GM21526 (cell line): ENCODE measurements around the gene PRR35.

Experiments
- ATAC-seq: cut with Tn5 transposase; IDR thresholded peaks from one replicate; pipeline ENCODE4 v1.9.1; 2021; ENCODE audit warnings: moderate library complexity; ENCODE audit not compliant: unreplicated experiment, low FRiP score

Gene PRR35

DNA sequence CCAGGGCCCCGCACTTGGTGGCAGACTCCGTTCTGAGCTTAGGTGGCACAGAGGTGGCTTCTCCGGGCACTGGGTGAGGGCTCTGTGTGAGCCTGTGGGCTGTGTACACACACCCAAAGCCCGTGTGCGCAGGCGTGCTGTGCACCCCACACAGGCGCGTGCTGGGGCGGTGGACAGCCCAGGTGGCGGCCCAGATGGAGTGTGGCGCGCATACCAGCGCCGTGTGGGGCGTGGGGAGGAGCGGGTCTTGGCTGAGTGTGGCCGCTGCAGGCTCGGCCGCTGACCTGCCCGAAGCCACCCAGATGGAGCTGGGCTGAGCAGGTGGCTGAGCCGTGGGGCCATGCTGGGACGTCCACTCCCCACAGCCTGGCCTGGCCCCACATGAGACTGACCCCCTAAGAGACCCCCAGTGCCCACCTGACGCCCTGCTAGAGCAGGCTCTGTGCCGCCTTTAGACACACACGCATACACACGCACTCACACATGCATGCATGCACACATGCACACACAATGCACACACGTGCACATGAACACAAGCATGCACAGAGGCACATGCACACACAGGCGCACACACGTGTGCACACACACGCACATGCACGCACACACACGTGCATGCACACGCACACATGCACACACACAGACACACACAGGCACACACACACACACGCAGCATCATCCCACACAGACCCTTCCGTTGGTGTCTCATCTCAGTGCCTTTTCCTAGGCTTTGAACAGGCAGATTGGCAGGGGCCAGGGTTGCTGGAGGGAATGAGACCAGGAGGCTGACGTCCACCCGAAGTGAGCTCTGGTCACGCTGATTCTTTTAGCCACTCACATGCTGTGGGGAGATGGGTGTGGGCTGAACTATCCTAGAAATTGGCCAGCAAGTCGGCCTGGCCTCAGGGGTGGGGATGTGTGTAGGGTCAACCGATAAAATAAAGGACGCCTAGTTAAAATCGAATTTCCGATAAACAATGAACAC is 2.1 kb downstream of the PRR35 start:
- no peak for ATAC-seq

DNA sequence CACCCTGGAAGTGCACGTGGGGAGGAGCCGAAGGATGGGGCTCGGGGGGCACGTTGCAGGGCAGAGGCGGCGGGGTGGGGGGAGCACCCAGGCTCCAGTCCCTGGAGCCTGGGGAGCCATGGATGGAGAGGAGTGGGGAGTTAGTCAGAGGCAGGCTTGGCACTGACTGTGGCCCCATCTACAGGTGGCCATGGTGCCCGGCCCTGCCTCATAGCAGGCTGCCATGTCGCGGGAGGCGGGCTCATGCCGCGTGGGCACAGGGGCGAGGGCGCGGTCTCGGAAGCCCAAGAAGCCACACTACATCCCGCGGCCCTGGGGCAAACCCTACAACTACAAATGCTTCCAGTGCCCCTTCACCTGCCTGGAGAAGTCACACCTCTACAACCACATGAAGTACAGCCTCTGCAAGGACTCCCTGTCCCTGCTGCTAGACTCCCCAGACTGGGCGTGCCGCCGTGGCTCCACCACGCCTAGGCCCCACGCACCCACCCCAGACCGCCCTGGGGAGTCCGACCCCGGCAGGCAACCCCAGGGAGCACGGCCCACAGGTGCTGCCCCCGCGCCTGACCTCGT is 3.0 kb downstream of the PRR35 start:
- no peak for ATAC-seq

DNA sequence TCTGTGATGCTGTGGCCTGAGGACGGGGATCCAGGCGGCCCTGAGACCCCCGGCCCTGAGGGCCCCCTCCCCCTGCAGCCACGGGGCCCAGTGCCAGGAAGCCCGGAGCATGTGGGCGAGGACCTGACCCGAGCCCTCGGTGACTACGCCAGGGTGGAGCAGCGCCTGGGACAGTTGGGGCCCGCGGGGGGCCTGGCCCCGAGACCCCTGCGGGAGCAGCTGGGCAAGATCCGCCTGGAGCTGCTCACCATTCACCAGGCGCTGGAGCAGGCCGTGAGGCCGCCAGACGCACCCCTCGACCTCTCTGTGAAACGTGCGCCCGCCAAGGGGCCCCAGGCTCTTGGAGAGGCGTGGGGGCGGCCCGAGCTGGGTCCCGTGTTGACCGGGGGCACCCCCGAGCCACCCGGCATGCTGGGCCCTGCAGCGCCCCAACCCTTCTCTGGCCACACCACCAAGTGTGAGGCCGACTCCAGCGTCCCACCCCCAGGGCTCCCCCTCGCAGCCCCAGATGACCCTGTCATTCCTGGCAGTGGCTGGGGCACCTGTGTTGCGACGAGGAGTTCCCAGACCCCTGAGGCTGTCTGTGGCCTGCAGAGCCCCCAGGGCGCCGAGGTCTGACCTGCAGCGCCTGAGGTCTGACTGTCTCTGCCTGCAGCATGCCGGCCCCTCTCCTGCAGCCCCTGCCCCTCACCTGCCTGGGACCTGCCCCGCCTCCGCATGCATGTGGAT is 4.7 kb downstream of the PRR35 start:
- no peak for ATAC-seq

DNA sequence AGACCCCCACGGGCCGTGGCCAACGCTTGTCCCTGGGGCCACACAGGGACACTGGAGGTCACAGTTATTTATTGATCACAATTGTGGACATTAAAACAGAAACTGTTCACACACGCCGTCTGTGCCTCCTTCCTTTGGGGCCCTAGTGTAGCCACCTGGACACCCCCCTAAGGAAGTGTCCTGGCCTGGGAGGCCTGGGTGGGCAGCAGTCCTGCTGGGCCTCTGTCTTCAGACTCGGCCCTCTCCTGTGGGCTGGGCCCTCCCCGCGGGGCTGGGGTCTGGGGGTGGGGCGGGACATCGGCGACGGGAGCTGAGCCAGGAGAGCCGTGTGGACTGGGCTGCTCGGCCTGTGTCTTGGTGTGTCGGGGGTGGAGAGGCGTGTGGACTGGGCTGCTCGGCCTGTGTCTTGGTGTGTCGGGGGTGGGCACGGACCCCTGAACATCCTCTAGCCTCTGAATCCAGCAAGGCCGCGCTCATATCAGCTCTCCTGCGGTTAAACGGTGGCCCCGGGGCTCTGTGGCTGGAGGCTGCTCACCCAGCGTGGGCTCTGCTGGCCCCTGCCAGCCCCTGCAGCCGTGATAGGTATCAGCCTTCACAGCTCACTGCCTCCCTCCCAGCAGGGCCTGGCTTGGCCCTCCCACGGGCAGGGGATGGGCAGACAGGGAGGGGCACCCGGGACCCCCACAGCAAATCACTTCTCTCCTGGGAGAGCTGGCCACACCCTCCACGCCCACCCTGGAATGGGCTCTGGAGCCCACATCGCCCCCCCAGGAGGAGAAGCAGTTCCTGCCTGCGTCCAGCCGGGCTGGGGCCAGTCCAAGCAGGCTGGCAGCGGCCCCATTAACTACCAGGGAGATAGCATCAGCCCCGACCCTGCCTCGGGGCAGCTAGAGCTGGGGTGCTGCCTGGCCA is 5.5 kb downstream of the PRR35 start:
- no peak for ATAC-seq

DNA sequence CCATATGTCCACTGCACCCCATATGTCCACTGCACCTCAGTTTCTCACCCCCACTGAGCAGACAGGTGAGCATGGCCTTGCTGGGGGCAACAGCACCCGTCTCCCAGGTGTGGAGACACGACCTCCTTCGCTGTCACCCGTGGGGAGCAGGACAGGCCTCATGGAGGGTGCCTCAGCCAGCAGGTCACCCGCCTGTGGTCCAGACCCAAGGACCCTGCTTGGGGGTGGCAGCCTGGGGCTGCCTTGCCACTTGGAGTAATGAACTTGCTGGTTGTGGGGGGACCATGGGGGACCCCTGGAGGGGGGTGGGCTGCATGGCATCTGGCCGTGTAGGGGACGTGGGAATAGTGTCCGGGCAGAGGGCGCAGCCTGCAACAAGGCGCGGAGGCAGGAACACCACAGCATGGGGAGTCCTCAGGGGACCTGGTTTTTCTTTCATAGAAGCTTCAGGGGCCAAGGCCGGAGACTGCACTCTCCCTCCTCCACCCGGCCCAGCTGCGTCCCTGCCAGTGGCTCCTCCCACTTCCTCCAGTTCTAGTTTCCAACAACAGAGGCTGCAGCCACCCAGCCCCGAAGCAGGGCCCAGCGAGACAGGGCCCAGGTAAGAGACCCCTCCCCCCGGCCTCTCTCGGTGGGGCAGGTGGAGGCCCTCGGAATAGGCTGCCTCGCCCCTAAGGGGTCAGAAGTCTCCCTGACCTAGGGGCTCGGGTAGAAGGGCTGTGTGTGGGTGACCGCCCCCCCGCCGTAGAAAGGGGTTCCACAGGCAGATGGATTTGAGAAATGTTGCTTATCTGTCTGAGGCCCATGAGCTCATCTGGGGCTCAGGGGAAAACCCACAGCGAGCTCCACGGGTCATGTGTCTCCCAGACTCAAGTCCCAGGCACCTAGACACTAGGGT is 6.5 kb downstream of the PRR35 start, which contains the start of gene NHLRC4:
Gene NHLRC4, plus strand, starts transcription at position 531 of the 898 bp plus-strand sequence. CDS start 1,043 bp downstream, outside the sequence.
- no peak for ATAC-seq

DNA sequence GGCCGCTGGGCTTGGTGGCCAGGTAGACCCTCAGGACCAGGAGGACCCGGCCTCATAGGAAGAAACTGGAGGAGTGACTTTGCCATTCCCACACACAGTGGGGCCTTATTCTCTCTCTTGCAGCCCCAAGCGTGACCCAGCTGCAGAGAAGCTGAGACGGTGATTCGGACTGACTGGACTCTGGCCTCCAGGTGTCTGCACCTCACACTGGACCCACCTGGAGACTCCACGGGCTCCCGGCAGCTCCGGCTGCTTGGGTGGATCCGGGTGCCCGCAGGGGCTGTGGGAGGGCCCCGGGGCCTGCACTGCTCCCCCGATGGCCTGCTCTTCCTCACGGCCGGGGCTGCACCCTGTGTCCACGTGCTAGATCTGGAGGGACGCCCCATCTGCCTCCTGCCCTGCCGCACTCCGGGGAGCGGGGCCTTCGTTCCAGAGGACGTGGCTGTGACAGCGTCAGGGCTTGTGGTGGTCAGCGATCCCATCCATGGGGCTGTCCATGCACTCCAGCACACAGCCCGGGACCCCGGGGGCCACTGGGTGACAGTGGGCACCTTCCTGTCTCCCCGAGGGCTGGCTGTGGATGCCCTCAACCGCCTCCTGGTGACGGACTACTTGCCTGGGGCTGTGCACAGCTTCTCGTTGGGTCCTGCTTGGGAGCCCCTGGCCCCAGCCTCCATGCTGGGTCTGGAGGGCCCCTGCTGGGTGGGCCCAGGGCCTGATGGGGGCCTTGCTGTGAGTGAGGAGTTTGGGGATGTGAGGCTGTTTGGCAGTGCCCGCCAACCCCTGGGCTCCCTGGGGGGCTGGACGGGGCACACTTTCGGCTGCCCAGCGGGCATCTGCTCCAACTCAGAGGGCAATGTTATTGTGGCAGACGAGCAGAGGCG is 7.4 kb downstream of the PRR35 start:
- no peak for ATAC-seq

DNA sequence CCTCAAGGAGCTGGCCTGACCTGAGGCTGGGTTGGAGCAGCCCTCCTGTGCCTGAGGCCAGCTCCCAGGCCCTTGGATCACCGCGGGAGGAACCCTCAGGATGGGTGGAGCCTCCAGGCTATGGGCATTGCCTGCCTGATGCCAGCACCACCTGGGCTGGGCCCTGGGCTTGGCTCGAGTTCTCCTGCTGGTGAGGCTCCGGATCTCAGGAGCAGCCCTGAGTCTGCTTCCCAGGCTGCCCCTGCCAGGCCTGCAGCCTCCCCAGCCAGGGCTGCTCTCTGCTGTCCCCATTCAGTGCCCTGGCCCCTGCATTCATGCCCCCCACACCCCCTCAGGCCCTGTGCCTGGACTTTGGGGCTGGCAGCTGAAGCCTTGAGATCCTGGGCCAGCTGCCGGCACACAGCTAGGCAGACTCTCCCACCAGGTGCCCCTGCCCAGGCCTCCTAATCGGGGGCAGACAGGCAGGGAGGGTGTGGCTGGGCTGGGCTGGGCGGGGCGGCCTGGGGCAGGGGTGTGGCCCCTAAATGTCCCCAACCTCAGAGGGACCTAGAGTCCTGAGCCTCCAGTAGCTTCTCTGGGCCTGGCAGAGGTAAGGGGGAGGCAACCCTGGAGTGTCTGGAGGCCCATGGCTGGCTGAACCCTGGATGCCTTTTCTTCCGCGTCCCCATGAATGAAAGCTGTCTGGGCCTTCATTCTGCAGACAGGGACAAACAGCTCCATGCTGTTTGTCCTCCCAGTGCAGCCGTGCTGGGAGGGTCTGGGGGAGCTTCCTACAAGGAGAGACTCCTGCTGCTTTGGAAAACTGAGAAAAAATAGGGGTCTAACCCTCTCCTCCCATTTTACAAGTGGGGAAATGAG is 8.4 kb downstream of the PRR35 start:
- ATAC-seq: no peak

DNA sequence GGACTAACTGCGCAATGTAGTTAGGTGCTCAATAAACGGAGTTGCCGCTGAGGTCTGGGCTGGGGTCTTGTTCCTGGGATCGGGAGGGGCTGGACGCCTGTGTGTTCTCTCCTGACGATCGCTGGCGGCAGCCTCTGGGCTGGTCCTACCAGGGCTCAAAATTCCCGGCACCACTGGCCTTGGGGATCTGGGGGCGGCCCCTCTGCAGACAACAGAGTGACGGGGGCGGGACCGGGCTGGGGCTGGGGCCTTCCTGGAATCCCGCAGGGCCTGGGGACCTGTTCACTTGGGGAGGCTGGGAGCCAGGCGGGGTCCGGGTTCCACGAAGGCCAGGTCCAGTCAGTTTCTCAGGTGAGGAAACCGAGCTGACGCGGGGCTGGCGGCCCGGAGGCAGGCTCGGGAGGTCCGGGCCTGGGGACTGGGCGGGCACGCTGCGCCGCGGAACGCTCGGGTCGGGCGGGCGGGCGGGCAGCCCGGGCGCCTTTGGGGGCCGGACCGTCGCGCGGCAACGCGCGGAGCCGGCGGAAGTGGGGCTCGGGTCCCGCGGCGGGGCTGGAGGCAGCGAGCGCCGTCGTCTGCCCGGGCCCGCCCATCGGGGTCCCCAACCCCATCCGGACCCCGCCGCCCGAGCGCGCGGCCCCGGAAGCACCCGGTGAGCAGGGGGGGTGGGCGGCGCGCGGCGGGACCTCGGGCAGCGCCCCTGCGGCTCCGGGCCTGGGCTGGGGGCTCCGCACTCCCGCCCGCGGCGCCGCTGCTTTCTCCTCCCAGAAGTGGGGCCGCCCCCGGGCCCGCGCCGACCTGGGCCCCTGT is 9.5 kb downstream of the PRR35 start, which contains the start of gene PIGQ:
Gene PIGQ, plus strand, starts transcription at position 524 of the 810 bp plus-strand sequence. CDS start 4,107 bp downstream, outside the sequence.
- no peak for ATAC-seq

DNA sequence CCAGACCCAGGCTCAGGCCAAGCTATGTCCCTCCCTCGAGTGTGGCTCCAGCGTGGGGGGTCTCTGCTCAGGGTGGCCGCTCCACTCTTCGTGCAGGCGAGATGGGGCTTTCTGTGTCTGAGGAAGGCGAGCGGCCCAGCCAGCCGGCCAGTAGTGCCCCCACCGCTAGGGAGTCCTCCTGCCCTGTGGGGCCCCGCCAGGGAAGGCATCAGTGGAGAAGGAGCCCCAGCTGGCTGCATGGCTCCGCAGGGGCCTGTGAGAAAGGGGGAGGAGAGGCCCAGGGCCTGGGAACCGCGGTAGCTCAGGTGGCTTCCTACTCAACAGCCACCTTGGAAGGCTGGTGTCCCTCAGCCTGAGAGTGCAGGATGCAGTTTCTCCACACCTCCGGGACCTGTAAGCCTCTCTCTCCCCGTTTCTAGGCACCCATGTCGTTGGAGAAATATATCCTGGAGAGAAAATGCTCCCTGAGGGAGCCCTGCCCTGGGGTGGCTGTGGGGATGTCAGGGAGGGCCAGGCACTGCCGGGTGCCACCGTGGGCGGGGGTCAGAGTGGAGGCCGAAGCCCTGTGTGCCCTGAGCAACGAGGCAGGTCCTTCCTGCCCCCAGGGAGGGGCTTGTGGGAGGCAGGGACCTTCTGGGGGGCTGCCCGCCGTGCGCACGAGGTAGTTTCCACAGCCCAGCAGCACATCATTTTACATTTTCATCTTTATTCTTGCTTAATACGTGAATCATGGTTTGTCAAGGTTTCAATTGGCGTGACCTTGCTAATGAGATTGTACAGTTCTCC is 12.9 kb downstream of the PRR35 start:
- no peak for ATAC-seq

DNA sequence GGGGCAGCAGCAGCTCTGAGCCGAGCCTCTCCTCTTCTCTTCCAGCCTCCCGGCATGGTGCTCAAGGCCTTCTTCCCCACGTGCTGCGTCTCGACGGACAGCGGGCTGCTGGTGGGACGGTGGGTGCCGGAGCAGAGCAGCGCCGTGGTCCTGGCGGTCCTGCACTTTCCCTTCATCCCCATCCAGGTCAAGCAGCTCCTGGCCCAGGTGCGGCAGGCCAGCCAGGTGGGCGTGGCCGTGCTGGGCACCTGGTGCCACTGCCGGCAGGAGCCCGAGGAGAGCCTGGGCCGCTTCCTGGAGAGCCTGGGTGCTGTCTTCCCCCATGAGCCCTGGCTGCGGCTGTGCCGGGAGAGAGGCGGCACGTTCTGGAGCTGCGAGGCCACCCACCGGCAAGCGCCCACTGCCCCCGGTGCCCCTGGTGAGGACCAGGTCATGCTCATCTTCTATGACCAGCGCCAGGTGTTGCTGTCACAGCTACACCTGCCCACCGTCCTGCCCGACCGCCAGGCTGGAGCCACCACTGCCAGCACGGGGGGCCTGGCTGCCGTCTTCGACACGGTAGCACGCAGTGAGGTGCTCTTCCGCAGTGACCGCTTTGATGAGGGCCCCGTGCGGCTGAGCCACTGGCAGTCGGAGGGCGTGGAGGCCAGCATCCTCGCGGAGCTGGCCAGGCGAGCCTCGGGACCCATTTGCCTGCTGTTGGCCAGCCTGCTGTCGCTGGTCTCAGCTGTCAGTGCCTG is 14.0 kb downstream of the PRR35 start:
- no peak for ATAC-seq

DNA sequence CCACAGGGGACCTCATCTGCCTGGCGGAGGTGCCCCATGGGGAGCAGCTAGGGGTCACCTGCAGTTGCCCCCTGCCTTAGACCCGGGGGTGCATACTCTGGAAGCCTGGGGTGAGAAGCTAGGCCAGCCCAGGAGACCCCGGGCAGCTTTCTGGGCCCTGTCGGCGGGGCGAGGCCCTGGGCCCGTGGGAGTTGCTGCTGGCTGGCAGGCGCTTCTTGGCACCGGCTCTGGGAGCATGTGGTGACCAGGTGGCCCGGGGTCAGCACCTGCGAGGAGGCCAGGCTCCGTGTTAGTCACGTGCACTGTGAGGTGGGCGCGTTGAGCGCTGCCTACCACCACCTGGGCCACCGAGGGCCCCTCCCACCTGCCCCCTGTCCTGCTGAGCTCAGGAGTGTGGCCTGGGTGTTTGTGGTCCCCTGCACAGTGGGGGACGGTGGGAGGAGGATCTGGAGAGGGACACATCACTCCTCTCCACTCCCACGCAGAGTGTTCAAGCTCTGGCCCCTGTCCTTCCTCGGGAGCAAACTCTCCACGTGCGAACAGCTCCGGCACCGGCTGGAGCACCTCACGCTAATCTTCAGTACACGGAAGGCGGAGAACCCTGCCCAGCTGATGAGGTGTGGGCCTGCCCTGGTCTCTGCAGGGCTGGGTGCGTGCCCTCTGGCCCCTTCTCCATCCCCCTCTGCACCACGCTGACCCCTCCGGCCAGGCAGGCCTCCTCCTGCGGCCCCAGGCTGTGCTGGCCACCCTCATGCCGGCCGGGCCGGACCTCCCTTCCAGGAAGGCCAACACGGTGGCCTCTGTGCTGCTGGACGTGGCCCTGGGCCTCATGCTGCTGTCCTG is 15.4 kb downstream of the PRR35 start:
- no peak for ATAC-seq

DNA sequence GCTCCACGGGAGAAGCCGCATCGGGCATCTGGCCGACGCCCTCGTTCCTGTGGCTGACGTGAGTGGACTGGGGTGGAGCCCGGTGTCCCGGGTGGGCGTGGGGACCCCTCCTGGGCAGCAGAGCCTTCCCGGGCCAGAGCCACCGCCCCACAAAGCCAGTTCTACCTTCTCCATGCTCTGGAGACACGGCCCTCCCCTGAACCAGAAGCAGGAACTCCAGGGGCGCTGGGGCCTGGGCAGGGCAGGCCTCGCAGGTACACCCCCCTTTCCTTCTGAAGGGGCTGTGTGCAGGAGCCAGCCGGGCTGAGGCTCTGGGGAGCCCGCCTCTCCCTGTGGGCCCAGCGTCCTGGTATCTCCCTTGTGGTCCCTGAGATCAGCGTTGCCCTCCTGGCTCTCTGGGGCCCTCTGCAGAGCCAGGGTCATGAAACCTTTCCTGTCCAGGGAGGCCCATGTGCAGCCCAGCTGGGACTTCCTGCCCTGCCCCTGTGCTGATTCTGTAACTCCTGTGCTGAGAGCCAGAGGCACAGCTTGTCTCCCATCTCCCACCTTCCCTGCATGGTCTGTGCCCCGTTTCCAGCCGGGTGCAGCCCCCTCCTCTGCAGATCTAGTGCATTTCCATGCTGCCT is 16.1 kb downstream of the PRR35 start:
- ATAC-seq: no peak

DNA sequence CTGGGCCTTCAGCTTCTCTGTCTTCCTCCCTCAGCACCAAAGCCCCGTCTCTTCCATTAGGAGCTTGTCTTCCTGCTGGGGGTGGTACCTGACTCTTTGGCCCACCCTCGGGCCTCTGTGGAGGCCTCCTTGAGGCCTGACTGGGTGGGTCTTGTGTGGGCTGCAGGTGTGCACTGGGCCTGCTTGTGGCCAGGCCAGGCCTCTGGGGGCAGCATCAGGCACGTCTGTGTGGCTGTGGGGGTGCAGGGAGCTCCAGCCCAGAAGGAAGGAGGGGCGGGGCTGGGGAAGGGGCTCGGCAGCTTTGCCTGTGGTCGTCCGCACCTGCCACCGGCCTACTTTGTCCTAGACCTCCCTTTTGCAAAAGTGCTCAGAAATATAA is 16.6 kb downstream of the PRR35 start:
- no peak for ATAC-seq

DNA sequence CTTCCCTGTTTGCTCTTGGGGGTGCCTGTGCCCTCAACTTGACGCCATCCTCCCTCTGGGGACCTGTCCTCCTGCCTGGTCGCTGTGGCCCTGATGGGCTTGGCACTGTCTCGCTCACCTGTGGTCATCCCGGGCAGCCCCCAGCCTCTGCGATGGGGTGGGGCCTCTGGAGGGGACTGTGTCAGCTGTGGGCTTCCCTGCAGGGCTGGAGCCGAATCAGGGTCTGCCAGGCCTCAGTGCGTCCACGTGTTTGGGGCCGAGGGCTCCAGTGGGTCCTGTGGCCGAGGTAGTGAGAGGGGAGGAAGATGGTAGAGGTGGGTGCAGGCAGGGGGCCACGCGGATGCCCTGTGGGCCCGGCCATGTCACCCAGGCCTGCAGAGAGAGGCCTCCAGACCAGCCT is 17.6 kb downstream of the PRR35 start:
- no peak for ATAC-seq
